A673 (cell line): ENCODE data around the gene MAPK12. TPM values are rescaled to one million over a fixed set of nuclear protein-coding genes. Genes with fewer than 3 reads are reported as not detected.

Experiments used
- BruUV-seq: library from RNA; stranded (reverse); fragments of 400-500 nt; replicated peaks from 2 replicates; lab custom pipeline; 2021; lab: Mats Ljungman, UMichigan
- CTCF ChIA-PET: fragments of 300-600 bp; sonication (Branson Sonifier 250); formaldehyde crosslinking; loops from one replicate; lab custom pipeline; 2022; ENCODE audit warnings: antibody characterized with exemption; lab: Charles Lee
- POLR2A ChIA-PET: fragments of 300-600 bp; sonication (Branson Sonifier 250); formaldehyde crosslinking; loops from one replicate; lab custom pipeline; 2022; ENCODE audit warnings: antibody characterized with exemption; ENCODE audit not compliant: low non-redundant PET; lab: Charles Lee
- DNase-seq: peaks from one replicate; pipeline ENCODE4 v3.0.0-alpha.2; 2015; ENCODE audit warnings: low spot score
- H3K27ac ChIP-seq: fragments of 200-600 bp; sonication (generic); 2 replicates; pipeline ENCODE4 v1.5.1; 2016; ENCODE audit warnings: mixed run types, low read depth, mild to moderate bottlenecking, mixed read lengths, antibody characterized with exemption, low read length; ENCODE audit not compliant: poor library complexity, severe bottlenecking
- H3K27me3 ChIP-seq: fragments of 200-600 bp; sonication (generic); replicated peaks from 2 replicates; pipeline ENCODE4 v1.6.1; 2017; ENCODE audit warnings: mixed run types, low read depth, mild to moderate bottlenecking, mixed read lengths, antibody characterized with exemption, low read length; ENCODE audit not compliant: insufficient read depth, poor library complexity
- H3K36me3 ChIP-seq: fragments of 200-600 bp; sonication (generic); 2 replicates; pipeline ENCODE4 v1.6.1; 2016; ENCODE audit warnings: mixed run types, mild to moderate bottlenecking, mixed read lengths, antibody characterized with exemption, low read length; ENCODE audit not compliant: insufficient read depth, poor library complexity, severe bottlenecking
- H3K4me1 ChIP-seq: fragments of 200-600 bp; sonication (generic); 2 replicates; pipeline ENCODE4 v1.6.1; 2017; ENCODE audit warnings: mixed run types, mild to moderate bottlenecking, mixed read lengths, antibody characterized with exemption, low read length; ENCODE audit not compliant: insufficient read depth, poor library complexity, severe bottlenecking
- H3K4me3 ChIP-seq: fragments of 200-600 bp; sonication (generic); 2 replicates; pipeline ENCODE4 v1.5.1; 2016; ENCODE audit warnings: low read depth, mixed run types, mild to moderate bottlenecking, mixed read lengths, low read length; ENCODE audit not compliant: poor library complexity, severe bottlenecking
- H3K9me3 ChIP-seq: fragments of 200-600 bp; sonication (generic); 2 replicates; pipeline ENCODE4 v1.6.1; 2016; ENCODE audit warnings: mixed run types, low read depth, mild to moderate bottlenecking, mixed read lengths, antibody characterized with exemption, low read length; ENCODE audit not compliant: poor library complexity, severe bottlenecking
- EZH2 ChIP-seq: fragments of 200-600 bp; sonication (generic); IDR thresholded peaks from 2 replicates; pipeline ENCODE4 v1.6.1; 2017; ENCODE audit warnings: borderline replicate concordance, low read depth, mild to moderate bottlenecking, mixed read lengths, antibody characterized with exemption, low read length; ENCODE audit not compliant: poor library complexity, severe bottlenecking
- intact Hi-C: fragments of 100-400 bp; cut with micrococcal nuclease; formaldehyde crosslinking; loops from one replicate; pipeline ENCODE4 v1.10.0; 2022; ENCODE audit not compliant: unreplicated experiment
- total RNA-seq: library from RNA; stranded (reverse); gene quantifications from 2 replicates; pipeline ENCODE4 v1.2.3, GENCODE V29; 2021
- TF ChIP-seq, protein P1 (sequence below): fragments of 300-800, 200-600 bp; sonication (generic); conservative IDR thresholded peaks from 2 replicates; pipeline ENCODE4 v1.5.1; 2017; ENCODE audit warnings: low read depth, mild to moderate bottlenecking, antibody characterized with exemption, low read length, moderate library complexity, mixed read lengths

Gene MAPK12
- total RNA-seq, 1 experiment from 2014 or later: 20.8 TPM

DNA sequence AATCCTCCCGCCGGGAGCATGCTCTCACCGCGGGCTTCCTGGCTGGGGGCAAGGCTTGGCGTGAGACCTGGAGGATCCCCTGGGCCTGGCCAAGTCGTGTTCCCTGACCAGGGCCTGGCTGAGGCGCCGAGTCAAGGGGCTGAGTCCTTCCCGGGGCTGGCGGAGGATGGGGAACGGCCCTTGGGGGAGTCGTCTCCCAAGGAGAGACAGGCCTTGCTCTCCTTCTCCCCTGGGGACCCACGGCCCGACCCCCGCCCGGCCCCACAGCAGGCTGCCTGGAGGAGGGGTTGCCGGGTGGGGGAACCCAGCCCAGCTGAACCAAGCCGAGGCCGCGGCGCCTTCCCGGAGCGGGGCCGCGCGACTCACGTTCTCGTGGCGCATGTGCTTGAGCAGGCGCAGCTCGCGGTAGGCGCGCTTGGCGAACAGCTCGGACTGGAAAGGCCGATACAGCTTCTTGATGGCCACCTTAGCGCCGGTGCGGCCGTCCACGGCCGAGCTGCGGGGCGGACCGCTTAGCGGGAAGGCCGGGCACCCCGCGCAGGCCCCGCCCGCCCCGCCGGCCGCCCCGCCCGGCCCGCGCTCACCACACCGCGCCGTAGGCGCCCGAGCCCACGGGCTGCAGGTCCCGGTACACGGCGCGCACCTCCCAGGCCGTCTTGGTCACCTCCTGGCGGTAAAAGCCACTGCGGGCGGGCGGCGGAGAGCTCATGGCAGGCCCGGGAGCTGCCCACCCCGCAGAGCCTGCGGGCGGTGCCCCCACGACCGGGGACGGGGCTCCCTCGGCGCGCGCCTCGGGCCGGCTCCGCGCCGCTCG, 475 bp downstream of the MAPK12 start:
- BruUV-seq: no TSS peak
- H3K27me3 ChIP-seq: no peaks in the 10 kb centered on the region
- H3K9me3 ChIP-seq: no peaks in the 10 kb centered on the region
- no peaks in the 10 kb centered on the region for H3K36me3 ChIP-seq
- DNase-seq: peak; percentile 76
- H3K4me1 ChIP-seq: peaks cover 11% of the 10 kb centered on the region
- no peak for TF ChIP-seq EZH2
- TF ChIP-seq, protein P1, sequence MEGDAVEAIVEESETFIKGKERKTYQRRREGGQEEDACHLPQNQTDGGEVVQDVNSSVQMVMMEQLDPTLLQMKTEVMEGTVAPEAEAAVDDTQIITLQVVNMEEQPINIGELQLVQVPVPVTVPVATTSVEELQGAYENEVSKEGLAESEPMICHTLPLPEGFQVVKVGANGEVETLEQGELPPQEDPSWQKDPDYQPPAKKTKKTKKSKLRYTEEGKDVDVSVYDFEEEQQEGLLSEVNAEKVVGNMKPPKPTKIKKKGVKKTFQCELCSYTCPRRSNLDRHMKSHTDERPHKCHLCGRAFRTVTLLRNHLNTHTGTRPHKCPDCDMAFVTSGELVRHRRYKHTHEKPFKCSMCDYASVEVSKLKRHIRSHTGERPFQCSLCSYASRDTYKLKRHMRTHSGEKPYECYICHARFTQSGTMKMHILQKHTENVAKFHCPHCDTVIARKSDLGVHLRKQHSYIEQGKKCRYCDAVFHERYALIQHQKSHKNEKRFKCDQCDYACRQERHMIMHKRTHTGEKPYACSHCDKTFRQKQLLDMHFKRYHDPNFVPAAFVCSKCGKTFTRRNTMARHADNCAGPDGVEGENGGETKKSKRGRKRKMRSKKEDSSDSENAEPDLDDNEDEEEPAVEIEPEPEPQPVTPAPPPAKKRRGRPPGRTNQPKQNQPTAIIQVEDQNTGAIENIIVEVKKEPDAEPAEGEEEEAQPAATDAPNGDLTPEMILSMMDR: no peak
- intact Hi-C loops: no loop called here
- peak overlapping the region; percentile 75 for H3K27ac ChIP-seq
- ChIA-PET CTCF (interaction anchor here (0.6 kb wide), 1 partner anchor 15 kb away, joined by 3 read pairs; no protein-coding TSS in a partner anchor), POLR2A (interaction anchor here (0.6 kb wide), 1 partner anchor 66 kb away, joined by 4 read pairs; no protein-coding TSS in a partner anchor)
- peak overlapping the region; percentile 54 for H3K4me3 ChIP-seq

DNA sequence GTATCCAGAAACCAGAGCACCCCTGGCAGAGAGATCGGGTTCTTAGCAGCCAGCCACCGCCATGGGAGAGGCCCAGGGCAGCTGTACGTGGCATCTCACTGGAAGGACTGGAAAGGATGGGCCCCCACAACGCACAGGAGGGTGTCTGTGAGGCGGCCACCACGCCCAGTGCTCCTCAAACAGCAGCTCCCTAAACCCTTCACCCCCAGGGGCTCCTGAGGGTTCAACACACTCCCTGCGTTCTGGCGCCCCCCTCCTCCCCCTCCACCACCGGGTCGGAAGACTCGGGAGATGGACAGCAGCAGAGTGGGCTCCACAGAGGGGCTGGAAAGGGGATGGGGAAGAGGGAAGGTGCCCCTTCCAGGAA, 1.1 kb downstream of the MAPK12 start:
- no peak for DNase-seq
- BruUV-seq: no TSS peak
- Histone ChIP-seq H3K4me1 (peaks cover 11% of the 10 kb centered on the region), H3K27me3 (no peaks in the 10 kb centered on the region), H3K9me3 (no peaks in the 10 kb centered on the region), H3K27ac (peak overlapping the region; percentile 75), H3K4me3 (peak overlapping the region; percentile 54), H3K36me3 (no peaks in the 10 kb centered on the region)
- TF ChIP-seq EZH2: no peak
- TF ChIP-seq, protein P1: no peak
- POLR2A ChIA-PET: interaction anchor here (0.6 kb wide), 1 partner anchor 67 kb away, joined by 4 read pairs; no protein-coding TSS in a partner anchor
- CTCF ChIA-PET: no interaction called here
- intact Hi-C loops: no loop called here

DNA sequence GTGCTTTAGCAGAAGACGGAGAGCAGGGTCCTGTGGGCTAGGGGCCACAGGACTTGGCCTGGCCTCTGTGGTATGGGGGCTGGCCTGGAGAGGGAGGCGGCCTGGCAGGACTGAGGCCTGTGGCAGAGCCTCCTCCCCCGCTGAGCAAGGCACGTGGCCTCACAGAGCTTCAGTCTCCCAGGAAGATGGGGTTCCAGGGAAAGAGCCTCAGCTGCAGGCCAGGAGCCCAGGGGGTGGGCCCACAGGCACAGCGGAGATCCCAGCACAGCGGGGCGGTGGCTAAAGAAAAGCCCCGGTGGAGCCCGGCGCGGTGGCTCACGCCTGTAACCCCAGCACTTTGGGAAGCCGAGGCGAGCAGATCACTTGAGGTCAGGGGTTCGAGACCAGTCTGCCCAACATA, 2.2 kb downstream of the MAPK12 start:
- no peak for DNase-seq
- intact Hi-C loops: no loop called here
- H3K4me3 ChIP-seq: no peak overlapping the region
- peaks cover 11% of the 10 kb centered on the region for H3K4me1 ChIP-seq
- no peaks in the 10 kb centered on the region for H3K9me3 ChIP-seq
- CTCF ChIA-PET: no interaction called here
- no peaks in the 10 kb centered on the region for H3K27me3 ChIP-seq
- POLR2A ChIA-PET: no interaction called here
- TF ChIP-seq, protein P1: no peak
- TF ChIP-seq EZH2: no peak
- no peak overlapping the region for H3K27ac ChIP-seq
- BruUV-seq: no TSS peak
- no peaks in the 10 kb centered on the region for H3K36me3 ChIP-seq
